GM21367 (cell line): Measurements from ENCODE around the gene SYCP2.

ENCODE experiments used
- ATAC-seq: cut with Tn5 transposase; IDR thresholded peaks from one replicate; pipeline ENCODE4 v1.9.1; 2021; ENCODE audit not compliant: unreplicated experiment

Gene SYCP2

DNA sequence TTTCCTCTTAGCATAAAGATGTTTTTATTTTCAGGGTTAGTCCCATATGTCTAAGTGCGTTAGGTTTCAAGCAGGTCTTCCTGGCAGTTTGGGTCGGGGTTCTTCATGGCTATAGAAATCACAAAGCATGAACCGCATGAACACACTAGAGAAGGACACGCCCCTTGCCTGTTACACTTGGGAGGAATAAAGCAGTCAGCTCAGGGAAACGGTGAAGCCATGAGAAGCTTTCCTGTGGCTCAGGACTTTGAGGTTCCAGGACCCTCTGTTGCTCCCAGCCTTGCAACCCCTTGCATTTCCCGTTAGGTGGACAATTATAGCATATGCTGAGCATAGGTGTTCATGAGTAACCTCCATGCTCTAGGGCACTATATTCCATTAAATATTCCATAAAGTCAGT is 96.7 kb downstream of the SYCP2 start:
- ATAC-seq: no peak

DNA sequence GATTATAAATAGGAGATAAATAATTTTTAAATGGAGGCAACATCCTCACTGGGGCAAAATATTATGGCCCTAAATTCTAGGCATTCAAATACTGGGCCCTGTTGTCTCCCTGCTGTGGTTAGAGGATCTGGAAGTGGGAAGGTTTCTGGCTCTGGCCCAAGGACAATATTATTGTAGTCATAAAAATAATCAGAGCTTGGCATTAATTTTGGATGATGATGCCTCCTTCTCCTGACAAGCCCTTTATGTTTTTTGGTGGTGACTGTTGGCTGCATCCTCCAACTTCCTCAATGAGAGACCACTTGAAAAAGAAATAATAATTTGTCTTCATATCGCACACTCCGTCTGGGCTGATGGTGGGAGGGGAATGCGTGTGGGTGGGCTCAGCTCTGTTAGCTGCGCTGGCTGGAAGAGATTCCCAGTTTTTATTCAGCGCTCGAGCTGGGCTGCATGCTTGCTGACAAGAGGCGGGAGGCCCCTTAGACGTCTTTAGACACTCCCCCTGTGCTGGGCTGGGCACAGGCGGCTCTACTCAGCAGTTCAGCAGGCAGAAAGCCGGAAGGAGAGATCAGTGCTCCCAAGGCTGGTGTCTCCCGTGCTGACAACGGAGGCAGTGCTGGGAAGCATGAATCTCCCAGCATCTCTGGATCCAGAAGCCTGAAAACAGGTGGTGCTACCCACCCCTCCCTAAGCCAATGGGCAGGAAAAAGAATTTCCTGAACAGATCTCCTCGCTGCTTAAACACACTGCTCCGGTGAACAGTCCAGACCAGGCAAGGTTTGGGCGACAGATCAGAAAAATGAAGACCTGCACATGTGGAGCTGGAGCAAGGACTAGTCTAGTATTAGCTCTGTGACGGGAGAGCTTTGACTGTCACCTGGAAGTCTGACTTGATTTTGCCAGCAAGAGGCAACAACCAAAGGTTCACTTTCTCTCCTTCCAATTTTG is 97.7 kb downstream of the SYCP2 start:
- ATAC-seq: no peak

DNA sequence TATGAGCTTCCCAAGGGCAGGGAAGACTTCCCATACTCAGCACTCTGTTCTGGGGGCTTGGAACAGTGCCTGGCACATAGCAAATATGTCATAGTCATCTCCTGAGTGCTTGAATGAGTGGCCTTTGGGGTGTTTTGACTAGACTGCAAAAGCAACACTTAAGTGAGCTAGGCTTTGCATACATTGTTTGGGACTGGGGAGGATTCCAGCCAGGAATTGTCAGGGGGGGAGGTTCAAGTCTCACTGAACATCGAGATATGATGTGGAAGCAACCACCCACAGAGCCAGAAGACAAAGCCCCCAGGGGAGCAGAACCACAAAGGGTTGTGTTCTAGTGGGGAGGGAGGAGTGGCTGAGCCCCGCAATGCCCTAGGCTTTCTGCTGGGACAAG is 98.4 kb downstream of the SYCP2 start:
- no peak for ATAC-seq

DNA sequence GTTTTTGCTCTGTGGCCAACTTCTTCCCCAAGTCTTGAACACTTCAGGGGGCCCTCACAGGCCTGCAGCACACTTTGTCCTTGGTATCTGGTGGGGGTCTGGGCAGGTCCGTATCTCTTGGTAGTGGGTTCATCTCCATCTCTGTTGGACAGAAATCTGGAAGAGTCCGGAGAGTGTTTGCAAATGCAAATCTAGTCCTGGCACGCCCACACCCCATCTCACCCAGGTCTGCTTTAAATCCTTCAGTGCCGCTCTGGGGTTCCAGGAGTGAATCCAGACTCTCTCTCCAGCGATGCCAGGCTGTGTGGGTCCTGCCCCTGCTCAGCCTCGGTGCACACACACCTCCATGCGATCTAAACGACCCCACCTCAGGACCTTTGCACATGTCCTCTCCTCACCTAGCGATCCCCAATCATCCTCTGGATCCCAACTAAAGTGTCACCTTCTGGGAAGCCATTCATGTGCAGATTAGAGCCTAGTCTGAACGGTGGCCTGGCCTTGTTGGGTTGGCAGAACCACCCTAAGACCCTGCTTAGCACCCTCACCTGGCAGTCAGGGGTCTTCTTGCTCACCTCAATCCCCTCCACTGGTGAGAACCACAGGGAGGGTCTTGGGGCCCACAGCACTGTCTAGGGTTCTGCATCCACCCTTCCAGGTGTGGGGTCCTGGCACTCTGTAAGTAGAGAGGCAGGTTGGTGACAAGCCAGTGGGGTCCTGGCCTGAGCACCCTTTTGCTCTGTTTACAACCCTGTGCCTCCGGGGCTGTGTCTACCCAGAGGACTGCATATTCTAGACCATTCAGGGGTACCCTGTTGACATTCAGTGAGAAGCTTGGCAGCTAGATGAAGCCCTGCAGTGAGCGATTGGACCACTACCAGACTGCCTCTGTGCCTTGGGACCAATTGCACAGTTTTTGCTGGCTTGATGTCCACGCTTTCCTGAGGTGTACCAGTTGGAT is 100.8 kb downstream of the SYCP2 start:
- ATAC-seq: no peak

DNA sequence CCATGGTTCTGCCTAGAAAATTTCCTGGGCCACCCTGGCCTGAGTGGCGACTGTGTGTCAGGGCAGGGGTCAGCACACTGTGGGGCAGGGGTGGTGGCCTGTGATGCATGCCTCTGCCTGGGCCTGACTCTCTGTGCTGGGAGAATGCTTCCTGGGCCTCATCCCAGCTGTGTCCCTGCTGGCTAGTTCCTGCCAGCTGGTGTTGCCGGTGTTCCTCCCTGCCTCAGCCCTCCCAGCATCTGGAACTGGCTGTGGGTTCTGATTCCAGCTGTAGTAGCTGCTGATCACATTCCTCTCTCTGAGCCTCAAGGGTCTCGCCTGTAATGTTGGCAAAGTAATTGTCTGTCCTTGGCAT is 101.5 kb downstream of the SYCP2 start:
- ATAC-seq: no peak

DNA sequence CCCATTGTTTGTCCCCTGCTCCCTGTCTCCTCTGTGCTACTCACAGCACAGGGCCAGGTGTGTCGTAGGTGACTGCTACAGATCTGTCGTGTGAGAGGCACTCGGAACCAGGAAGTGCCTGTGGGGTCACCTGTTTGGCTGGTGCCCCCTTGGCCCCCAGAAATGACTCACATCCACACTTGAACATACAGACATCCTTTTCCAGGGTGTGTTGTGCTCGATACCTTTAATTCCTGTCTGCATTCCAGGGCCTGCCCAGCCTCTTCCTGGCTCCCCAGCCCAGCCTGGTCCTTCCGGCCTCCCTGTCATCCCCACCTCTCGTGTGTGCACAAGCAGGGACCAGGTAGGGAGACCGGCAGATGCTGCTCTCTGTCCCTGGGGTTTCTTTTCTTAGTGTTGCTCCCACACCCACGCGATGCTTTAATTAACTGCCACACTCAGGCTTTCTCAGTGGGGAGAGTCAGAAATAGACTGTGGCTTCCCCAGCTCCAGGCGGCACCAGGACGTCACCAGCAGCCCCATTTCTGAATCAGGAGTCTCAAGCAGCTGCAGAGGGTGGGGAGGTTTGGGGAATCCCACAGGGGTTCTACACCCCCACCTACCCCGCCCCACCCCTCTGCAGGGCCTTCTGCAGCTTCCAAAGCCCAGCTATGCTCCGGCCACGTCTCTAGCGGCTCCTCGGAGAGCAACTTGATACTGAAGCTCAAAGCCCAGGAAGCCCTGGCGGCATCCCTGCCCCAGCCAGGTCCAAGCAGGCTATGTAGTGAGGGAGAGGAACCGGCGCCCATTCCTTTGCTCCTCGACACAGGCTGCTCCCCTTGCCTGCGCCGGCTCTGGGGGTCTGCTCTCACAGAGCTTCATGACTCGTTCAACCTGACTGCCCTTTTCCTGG is 102.2 kb downstream of the SYCP2 start:
- ATAC-seq: no peak

DNA sequence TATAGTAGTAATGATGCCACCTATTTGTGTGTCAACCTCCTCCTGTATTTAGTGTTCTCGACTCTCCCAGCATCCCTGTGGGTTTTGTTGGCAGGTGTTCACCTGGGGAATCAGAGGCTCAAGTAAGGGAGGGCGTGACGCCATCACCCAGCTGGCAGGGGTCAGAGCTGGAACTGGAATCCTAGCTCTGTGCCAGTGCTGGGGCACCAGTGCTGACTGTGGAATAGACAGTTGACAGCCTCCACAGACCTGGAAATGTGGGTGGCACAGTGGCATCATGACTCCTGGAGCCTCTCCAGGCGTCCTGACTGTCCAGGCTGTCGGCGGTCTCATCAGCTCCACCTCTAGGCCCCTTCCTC is 102.8 kb downstream of the SYCP2 start:
- no peak for ATAC-seq

DNA sequence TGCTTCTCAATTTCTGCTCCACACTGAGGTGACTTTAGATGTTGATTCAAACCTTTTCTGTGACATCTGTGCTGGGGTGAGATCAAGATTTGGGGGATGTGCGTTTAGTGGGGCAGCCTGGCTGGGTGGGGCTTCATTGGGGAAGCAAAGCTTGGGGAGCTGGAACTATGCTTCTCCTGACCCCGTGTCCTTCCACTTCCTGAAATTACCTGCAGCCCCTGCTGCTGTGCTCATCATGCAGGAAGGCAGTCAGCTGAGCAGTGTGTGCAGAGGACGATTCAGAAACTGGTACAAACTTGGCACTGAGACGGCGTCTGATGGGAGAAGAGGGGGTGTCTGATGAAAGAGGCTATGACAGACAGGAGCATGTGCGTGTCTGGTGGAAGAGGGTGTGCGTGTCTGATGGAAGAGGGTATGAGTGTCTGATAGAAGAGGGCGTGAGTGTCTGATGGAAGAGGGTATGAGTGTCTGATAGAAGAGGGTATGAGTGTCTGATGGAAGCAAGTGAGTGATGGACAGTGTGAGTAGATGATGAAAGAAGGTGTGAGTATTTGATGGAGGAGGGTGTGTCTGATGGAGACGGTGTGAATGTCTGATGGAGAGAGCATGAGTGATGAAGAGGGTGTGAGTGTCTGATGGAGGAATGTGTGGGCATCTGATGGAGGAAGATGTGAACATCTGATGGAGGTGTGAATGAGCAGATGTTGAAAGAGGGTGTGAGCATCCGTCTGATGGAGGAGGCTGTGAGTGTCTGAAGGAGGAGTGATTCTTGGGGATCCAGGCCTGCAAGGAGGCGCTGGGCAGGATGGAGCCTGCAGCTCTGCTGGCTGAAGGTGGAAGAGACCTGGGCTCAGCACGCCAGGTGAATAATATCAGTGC is 103.4 kb downstream of the SYCP2 start:
- ATAC-seq: no peak

DNA sequence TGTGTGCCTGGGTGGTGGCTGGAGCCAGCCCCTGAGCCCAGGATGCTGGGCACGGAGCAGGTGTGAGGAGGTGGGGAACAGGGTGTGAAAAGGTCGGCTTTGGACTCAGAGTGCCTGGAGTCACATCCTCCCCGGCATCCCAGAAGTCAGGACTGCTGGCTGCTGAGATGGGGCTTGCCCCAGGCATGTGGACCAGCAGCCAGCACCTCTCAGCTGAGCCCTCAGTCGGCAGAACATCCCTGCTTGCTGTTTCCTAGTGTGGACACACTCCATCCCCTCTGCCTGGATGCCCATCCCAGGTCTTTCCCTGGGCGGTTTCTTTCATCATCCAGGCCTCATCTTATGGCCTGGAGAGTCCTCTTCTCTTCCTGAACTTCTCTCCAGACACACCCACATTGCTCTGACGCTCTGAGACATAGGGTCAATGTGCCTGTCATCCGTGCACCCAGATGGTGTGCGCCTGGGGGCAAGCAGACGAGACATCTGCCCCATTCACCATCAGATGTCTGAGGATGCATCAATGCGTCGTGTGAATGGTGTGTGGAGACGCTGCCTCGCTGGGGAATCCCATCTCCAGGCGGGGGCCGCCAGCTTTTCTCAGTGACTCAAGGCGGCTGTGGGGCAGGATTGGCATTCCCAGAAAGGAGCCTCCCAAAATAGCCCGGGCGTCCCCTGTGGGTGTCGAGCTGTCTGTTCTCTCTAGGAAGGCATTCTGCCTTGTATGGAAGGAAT is 104.2 kb downstream of the SYCP2 start:
- ATAC-seq: no peak

DNA sequence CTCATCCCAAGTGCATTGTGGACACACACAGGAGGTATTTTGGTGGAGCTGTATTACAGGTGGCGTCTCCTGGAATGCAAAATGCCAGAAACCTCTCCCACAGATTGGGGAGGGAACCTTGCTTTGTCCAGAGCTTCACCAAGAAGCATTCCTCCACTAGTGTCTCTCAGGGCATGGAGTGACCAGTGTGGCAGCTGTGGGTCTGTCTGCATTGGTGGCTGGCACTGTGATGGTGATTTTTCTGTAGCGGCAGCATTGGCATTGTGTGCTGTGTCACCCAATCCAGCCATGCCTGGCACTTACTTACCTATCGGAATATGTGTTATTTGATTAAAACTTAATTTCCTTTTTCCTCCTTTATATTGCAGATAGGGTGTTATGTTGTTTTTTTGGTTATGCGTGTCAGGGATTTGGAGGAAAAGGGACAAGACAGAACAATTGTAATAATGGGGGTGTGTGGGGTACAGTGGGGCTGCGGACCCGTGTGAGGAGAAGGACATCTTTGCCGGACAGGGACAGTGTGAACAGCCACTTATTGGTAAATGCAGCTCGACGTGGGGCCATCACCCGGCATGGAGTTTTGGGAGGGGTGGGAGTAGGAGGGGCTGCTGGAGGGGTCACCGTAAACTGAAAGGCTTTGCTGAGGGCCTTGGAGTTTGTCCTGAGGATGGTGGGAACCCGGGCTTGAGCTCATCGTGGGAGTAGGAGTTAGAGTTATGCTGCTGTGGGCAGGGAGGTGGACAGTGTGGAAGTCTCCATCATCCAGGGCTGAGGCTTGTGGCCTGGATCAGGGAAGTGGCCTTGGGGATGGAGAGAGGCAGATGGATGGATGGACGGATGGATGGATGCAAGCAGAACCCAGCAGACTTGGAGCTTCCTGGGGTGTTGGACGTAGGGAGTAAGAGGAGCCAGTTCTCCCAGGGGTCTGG is 105.0 kb downstream of the SYCP2 start:
- ATAC-seq: no peak

DNA sequence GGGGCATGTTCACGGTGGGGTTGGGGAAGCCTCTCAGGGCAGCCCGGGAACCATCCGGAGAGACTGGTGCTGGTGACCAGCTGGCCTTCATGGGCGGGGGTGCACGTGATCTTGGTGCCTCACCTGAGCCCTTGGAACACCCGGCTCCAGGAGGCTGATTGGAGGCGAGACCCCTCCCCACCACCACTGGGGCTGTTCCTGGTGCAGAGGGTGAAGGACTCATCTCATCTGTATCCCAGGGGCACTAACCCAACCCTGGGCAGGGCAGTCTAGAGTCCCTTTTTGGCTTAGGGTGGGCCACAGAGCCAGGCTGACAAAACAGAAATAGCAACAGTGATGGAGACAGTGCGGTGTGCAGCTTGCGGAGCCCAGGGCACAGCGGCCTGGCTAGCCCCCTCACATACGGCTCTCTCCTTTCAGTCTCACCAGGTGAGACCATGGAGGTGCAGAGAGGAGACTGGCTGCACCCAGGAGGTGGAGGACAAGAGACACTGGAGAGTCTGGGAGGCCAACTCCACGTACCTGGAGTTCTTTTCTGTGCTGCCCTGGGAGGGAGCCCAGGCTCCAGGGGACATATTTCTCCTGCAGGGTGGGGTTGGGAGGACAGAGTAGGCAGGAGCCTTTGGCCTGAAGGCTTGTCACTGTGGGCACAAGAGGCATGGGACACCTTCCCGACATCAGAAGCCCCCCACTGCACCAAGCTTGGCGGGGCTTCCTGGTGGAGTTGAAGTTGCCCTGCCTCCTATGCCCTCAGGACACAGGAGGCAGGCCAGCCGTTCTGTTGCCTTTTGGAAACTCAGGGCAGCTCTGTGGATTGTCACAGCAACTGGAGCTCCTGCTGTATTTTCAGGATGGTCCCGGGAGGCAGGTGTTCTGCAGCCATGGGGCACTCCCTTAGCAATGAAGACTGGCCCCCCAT is 106.0 kb downstream of the SYCP2 start:
- no peak for ATAC-seq

DNA sequence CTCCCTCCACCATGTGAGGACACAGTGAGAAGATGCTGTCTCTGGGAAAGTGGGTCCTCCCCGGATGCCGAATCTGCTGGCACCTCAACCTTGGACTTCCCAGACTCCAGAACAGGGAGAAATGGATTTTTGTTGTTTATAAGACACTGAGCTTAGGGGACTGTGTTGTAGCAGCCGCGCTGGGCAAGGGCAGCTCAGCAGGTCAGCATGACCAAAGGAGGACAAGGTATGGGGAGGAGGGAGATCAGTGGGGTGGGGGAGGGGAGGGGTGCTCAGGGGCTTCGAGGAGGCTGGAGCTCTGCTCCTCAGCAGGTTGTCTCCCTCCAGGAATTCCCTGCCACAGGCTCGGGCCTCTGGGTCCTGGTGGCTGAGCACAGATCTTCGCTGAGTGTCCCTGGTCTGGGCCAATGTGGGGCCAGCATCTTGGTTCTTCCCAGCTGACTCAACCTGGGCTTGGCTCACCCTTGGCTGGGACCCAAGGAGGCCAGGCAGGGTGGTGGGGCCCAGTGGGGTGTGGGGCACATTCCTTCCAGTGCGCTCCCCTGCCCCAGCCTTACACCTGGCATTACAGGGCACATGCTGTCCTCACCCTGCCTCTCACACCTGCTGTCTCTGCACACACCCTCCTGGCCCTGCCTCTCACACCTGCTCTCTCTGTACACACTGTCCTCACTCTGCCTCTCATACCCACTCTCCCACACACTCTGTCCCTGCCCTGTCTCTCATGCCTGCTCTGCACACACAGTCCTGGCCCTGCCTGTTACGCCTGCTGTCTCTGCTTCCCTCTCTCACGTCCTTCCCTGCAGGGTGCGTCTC is 107.3 kb downstream of the SYCP2 start:
- no peak for ATAC-seq

DNA sequence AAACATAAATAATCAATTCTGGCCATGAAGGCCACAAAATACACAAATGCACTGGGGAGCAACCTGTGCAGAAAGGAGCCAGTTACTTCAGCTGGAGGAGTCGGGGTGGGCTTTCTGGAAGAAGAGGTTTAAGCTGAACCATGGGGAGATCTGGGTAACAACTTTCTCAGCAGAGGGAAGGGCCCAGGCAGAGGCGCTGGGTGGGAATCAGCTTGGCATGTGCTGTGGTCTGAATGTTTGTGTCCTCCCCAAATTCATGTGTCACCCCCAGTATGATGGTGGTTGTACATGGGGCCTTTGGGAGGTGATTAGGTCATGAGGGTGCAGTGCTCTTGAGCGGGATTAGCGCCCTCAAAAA is 107.9 kb downstream of the SYCP2 start:
- no peak for ATAC-seq

DNA sequence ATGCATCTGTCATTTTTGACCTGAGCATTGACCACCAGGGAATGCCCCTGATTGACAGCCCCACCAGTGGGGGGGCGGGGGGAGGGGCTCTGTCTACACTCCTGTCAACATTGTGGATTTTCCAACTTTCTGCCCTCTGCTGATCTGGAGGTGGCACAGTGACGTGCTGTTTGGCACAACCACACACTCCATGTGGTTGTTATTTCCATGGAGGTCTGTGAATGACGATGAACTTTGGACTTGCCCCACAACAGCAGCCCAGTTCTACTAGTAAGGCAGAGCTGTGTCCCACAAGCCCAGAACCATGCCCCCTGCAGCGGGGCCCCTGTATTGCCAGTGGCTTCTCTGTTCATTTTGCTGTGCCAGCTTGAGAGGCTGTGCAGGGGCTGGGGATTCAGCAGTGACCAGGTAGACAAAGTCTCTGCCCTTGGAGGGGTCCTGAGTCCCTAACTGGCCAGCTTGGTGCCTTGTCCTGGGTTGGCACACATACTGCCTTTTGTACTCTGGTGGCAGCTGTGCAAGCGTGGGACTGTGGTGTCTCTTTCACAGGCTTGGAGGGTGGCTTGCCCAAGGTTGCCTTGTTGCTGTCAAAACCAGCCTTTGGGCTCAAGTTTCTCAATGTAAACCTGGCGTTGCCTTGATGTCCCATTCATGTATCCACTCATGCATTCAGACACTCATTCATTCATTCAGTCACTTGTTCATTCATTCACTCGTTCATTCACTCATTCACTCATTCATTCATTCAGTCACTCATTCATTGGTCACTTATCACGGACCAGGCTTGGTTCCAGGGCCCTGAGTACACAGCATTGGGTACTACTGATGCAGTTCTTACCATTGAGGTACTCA is 108.5 kb downstream of the SYCP2 start:
- ATAC-seq: no peak

DNA sequence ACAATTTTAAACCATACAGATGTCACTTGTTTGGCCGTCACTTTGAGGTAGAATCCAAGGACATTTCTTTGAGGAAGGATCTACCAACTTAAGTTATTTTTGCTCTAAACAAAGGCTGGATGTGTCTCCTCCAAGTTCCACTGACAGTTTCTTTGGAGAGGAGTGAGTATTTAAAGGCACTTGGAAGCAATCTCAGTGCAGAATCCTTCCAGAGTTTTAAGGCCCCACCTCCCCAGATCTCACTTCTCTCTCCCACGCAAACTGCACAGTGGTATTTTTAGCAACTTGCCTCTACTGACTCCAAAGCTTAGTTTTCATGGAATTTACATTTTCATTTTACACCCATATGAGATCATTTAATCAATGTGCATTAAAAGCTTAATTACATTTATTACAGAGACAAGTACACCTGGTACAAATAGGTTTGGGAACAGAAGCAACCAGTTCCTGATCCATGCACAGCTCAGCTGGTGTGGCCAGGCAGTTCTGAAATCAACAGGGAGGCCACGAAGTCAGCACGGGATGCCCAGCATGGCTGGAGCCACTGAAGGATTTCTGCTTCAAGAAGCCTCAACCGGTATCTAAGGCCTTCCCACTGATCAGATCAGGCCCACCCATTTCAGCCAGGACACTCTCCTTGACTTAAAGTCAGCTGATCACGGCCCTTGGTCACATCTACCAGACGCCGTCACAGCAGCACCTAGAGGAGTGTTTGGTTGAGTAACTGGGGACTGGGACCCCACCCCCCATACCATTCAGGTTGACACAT is 109.8 kb downstream of the SYCP2 start:
- ATAC-seq: no peak
